Amygdala (tissue), 56 donors: ENCODE results near the gene NPLOC4.
A peak's percentile ranks its signal among the peaks of the same experiment; 100 is the strongest.

Experiments used
- DNase-seq, 56 donors: peaks; one replicate each; lab custom pipeline; 2025; lab: John Stamatoyannopoulos, UW

The NPLOC4 gene

DNA sequence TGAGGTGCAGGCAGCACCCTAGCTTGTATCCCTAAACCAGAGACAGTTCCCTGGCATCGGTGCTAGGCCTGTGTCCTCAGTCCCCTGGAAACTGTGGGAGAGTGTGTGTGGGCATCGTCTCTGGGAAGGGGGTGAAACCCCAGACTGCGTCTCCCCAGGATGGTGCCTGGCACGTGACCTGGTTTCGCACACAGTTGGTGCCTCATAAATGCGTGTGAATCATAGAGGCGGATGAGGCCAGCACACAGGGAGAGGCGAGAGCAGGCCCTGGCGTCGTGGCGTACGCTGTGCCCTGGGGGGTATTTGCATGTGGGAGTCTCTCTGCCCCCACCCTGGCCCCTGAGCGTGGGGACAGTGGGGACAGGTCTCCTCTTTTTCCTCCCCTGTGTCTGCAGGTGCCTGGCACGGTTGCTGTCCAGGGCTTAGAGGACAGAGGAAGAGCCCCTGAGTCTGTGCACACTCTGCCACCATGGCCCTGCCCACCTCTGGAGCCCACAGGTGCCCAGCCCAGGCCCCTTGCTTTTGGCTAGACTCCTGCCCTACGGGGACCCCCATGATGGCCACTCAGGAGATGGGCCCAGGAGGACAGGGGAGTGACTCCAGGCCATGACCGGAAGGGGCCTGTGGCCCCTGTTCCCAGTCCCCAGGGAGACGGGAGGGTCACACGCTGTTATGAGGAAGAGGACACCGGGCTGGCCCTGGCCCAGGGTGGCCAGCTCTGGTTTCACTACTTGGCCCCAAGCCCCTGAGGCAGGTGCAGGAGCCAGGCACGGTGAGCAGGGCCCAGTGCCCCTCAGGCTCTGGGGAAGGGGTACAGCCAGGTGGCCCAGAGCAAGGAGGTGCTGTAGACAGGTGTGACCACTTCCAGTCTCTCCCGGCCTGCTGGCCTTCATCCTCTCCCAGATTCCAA lies 110.0 kb downstream of the NPLOC4 start:
- no peak for DNase-seq

DNA sequence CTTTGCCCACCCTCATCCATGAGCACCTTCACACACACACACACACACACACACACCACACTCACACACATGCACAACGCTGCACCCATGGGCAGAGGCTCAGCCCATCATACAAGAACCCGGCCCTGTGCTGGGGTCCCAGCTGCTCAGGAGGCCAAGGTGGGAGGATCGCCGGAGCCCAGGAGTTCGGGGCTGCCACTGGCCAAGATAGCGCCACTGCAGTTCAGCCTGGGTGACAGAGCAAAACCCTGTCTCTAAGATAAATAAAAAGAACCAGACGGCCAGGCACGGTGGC lies 112.1 kb downstream of the NPLOC4 start:
- no peak for DNase-seq

DNA sequence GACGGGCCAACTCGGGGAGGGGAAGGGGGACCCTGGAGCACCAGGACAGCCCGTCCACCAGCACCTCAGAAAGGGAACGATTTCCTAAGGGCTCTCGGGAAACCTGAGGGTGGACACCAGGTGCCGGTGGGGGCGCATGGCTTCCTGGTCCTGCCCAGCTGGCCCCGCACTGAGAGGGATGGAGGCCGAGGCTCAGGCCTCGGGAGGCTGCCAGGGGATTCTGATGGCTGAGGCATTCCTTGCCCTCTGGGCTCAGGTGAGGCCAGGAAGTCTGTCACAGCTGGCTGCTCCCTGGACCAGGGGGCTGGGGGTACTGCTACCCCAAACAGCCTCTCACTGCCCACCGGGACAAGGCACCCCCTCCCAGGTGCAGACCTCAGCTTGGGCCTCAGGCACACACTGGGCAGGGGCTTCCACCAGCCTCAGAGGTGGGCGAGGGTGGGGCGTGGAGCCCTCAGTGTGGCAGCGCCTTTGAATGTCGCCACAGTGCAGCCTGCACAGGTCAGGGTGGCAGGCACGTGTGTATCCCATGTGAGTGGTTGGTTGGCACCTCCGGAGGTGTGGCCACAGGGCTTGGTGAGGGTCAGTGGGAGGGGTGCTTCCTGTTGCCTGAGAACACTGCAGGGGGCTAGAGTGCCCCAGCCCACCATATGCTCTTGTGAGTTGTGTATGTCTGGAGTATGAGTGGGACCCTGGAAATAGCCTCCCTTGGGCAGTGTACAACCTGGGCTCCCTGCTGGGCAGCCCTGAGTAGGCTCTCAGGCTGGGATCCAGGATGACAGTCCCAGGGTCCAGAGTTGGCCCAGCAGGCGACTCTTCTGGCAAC lies 112.7 kb downstream of the NPLOC4 start:
- DNase-seq = no peak

DNA sequence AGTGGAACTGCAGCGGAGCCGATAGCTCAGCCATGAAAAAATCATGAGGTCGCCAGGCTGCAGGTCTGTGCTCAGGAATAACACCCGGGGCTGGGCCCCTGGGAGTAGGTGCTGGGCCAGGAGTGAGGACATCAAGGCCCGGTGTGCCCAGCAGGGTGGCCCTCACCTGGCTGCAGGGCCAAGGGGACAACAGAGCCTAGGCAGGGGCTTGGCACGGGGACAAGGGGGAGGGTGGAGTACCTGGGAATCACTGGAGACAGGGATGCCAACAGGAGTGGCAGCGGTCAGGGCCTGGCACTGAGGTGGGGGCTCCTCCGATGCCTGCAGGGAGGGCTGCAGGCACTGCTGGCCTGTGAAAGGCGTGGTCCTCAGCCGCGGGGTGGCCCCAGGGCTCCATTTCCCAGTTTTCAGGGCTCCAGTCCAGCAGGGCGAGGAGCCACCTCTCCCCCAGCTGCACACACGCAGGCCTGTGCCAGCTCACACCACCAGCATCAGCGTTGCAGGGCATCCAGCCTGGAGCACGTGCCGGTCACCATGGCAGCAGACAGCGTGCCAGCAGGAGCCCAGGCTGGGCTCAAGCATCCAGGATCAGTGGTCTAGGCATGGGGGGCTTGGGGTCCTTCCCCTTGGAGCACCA lies 113.4 kb downstream of the NPLOC4 start:
- DNase-seq = peak in 44 of 56 donors; percentile 7 to 76 (median 49)

DNA sequence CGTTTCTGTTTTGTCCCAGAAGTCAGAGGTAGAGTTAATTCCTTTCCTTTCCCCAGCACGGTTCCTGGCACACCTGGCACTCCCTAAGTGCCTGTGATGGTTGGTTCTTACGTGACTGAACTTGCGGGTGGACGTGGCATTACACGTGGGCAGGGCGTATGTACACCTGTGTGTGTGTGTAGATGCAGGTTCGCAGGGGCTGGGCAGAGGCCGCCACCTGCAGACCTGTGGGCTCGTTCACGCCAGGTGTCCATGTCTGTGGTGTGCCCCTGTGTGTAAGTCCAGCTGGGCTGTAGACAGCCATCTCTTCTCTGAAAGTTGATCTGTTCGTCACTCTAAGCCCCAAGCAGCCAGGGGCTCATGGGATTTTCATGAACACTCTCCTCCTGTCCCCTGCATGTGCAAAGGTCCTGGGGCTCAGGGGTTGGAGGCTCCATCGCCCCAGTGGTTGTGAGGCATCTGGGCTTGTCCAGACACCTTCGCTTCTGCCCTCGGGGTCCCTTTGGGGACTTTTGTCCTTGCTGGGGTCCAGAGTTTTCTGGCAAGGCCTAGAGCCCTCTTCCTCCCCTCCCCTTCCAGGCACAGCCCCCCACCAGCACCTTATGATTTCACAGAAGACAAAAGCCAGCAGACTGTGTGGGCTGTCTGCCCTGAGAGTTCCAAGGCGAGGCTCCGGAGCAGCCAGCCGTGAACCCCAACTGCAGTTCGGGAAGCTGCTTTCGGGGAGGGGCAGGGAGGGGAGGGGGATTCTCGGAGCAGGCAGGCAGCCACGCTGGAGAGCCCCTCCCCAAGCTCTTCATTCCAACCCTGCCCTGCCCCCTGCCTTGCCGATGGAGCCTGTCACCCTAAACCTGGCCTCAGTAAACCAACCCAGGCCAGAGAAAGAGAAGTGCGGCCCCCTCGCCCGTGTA lies 114.2 kb downstream of the NPLOC4 start:
- DNase-seq = no peak

DNA sequence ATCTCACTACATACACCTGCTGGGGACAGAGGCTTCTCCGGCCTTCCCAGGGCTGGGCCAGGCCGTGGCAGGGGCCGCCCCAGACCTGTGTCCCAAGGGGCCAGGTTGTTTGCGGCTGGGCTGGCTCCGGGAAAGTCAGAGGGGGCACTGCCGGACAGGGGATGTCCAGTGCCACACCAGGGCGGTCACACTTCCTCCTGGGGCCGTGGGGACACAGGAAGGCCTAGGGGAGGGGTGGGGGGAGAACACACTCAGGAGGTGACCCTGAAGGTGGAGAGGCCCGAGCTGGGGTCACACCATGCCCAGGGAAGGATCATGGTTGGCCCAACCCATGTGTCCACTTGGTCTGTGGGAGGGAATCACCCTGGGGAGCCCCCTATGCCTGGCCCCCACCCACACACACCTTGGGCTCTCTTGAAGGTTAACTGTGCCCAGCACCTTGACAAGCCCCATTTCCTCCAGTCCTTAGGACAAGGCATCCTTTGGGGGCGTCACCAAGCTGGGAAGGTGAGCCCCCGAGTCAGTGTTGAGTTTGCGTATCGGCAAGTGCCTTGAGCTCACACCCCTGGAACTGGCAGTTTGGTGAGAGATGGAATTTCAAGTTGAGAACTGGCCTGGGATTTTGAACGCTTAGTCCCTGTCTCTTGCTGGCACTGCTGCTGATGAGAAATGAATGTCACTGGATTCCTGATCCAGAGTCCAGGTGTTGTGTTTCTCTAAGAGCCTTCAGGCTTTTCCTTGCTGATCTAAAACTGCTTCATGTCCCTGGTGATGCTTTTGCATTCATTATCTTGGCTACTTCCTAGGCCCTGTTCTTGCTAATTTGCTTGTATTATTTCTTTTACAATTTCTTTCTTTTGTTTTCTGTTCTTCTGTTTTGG lies 116.7 kb downstream of the NPLOC4 start:
- no peak for DNase-seq

DNA sequence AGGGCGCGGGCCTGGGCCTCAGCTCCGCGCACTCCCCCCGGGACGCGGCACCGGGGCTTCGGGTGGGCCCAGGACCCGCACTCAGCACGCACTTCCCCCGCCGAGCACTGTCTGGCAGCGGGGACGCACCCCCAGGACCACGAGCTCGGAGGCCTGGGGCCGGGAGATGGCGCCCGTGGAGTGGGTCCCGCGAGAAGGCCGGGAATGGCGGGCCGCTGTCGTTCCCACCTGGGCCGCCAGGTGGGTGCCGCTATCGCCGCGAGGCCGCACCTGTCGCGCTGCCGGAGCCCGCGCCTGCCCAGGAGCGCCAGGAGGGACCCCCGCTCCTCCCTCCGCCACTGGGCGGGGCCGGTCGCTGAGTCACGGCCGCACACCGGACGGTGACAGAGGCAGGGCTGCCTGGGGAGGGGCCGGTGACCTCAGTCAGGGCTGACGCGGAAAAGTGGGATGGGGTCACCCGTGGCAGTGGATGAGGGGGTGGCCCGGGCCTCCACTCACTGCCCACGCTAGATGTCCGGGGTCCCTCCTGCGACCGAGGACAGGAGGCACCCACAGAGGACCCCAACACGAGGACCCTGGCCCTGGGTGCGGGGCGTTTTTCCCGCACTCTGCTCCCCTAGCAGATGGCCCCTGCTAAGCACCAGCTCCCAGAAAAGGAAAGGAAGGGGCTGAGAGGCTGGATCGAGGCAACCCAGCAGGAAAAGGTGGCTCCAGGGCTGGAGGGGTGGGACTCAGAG lies 117.5 kb downstream of the NPLOC4 start:
- no peak for DNase-seq

DNA sequence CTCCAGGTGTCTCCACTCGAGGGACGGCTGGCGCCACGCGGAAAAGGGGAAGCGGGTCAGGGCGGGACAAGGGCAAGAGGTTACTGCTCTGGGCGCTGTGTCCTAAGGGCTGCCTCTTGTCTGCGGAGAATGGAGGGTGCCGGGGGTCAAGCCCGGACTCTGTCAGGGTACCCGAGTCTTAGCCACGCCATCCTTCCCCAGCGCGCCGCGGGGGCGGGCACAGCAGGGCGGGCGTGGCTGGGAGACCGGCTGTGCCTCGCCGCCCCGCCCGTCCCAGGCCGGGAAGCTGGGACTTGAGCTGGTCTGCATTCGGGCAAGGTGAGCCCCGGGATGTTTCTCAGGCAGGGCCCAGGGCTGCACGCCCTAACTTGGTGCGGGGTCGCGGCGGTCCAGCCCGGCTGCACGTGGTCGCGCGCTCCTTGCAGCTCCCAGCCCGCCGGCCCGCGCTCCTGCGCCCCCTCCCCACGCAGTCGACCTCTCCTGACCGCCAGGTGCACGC lies 118.1 kb downstream of the NPLOC4 start:
- DNase-seq = peak in 1 of 56 donors; percentile 35

DNA sequence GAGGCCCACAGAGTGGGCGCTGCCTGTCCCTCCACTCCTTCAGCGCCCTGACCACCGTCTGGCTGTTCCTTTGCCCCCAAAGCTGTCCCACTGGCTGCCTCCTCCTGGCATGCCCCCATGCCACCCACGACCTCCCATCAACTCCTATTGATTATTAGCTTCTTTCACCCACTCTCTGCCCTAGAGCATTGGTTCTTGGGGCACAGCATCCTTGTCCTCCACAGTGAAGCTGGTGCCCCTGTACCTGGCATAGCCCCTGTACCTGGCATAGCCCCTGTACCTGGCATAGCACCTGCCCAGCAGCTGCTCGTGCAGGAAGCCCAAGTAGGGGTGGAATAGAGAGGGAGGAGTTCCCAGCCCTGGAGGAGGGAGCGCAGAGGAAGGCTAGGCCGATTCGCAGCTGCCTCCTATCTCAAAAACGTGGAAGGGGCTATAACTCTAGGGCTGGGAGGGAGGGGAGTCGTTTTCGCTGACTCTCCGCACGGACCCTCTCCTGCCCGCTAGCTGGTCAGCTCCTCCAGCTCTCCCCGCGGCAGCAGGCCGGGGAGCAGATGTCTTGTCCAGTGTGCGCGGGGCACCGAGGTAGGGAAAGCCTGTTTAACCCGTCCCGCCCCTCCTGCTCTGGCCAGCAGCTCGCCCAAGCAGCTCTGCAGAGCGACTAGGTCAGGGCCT lies 118.7 kb downstream of the NPLOC4 start:
- no peak for DNase-seq

DNA sequence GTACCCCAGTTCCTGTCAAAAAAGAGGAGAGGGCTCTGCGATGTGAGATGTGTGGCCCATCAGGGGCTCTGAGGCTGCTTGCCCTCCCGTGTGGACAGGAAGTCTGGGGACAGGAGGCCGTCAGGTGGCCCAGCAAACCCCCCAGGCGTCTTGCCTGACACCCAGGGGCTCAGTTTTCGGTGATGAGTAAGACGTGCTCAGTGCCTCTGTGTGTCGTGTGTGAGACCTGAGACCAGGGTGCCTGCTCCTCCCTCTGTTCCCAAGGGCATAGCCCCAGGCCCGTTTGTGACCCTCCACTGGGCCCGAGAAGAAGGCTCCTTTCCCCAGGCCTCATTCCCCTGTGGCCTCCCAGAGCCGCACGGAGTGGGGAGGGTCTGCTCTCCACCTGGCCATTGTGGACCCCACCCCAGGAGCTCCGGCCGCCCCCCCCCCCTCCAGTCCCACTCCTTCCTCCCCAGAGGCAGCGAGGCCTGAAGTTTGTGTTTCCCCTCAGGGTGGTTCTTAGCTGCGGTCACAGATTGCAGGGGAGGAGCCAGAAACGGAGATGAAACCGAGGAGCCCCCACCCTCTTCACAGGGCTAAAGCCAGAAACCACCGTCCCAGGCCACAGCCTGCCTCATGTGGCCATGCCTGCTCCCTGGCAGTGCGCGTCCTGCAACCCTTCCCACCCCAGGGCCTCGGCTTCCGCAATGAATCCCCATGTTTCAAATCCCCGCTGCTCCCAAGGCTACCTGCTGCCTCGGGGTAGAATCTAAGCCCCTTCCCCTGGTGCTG lies 119.4 kb downstream of the NPLOC4 start:
- DNase-seq = no peak

DNA sequence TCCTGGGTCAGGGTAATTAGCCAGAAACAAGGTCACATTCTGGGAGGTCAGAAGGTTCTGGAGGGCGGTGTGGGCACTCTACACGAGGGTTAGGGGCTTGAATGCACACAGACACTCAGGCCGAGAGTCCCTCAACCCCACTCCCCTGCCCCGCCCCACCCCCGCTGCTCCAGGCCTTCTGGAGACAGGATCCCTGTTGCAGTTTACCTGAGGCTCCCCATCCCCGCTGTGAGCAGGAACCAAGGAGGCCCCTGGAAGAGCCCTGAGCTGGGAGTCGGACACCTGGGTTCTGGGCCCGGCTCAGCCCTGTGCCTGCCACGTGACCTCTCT lies 119.9 kb downstream of the NPLOC4 start:
- DNase-seq = no peak

DNA sequence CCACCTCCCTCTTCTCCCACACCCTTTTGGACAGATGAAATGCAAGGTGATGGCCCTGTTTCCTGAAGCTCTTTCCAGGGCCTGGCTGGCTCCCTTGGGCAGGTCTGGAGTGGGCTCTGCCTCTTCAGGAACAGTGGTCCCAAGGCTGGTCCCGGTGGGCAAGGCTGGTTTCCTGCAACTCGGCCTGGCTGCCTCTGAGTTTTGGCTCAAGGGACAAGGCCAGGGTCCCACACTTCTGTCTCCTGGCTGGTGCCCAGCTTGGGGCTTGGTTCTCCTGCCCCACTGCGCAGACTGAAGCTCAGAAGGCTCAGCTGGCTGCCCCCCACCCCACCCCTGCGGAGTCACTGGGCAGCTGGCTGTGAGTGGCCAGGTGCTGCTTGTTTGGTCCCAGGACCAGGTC lies 120.5 kb downstream of the NPLOC4 start:
- no peak for DNase-seq

DNA sequence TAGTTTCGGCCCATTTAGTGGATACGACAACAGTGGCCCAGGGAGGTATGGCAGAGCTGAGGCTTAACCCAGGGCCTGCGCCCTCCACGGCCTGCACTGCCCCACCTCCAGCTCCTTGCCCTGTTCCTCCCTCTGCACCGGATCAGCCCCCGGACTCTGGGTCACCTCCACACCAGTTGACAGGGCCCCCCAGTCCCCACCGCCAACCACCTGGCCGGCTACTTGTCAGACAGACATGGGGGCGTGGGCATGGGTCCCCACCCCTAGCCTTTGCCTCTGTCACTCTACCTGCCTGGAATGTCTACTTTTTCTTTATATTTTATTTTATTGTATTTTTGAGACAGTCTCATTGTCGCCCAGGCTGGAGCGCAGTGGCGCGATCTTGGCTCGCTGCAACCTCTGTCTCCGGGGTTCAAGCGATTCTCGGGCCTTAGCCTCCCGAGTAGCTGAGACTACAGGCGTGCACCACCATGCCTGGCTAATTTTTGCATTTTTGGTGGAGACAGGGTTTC lies 121.3 kb downstream of the NPLOC4 start:
- no peak for DNase-seq

DNA sequence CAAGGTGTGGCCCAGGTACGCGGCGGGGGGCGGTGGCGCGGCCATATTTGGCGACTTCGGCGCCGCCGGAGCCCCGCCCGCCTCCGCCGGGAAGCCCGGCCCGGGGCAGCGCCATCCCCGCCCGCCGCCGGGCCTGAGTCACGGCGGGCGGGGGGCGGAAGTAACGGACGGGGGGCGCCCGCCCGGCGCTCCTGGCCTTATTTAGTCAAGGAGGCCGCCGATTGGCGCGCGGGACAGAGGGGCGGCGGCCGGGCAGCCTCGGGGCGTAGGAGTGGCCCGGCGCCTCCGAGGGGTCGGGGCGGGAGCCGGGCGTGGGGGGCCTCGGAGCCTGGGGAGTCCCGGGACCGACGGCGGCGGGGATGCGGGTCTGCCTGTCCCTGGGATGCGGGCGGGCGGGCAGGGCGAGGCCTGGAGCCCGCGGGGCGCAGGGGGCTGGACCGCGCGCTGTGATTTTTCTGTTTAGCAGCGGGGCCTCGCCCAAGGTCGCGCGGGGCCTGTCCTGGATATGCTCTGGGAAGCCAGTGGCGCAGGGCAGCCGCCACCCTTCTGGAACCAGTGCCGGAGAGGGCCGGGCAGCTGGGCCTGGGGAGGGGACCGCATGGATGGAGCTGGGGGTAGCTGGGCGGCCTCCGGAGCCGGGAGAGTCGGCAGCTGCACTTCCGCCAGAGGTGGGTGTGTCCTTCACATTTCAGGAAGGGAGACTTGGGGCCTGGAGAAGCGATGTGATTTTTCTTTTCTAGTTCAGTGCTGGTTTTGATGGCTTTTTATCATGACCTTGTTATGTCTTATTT lies 122.0 kb downstream of the NPLOC4 start:
- peak in 22 of 56 donors; percentile 16 to 70 (median 36) for DNase-seq

DNA sequence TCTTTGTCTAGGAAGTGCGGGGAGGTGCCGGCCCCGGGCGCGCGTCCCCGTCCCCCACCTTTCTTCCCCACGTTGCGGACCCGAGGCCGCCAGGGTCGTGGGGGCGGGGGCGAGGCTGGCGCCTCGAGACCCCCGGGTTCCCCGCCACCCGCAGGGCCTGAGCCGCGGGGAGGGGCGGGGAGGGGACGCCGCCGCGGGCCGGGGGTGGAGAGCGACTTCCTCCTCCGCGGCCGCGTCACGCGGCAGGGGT lies 122.5 kb downstream of the NPLOC4 start:
- no peak for DNase-seq

DNA sequence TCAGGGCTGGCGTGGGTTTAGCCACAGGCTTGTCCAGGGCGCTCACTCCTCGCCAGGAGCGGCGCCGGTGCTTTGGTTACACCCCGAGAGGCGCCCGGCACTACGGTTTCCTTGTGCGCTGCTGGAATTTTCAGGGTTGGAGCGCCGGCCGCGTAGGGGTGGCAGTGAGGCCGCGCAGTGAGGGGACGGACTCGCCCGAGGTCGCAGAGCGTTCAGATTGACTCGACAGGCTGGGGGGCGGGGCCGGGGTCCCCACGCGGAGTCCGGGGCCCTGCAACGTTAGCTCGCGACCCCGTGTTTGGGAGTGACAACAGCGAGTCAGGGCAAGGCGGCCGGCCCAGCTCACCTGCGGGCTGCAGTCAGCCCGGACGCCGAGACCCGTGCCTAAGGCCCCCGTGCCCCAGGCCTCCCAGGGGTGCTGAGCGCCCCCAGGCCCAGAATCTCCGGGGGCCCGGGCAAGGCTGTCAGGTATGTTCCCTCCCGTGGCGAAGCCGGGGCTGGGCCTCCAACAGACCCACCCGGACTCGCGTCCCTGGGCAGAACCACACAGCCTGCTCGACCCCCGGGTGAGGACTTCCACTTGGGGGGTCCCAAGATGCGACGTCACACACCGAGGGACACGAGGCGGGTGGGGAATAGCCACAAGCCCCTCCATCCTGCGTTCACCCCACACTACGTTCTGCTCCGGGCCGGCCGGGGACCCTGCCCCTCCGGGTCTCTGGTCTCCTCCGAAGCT lies 123.0 kb downstream of the NPLOC4 start:
- peak in 19 of 56 donors; percentile 39 to 71 (median 63) for DNase-seq
